GM18873 (cell line): ENCODE results near the gene AGAP3.
A peak's percentile ranks its signal among the peaks of the same experiment; 100 is the strongest.

Experiments used
- ATAC-seq: cut with Tn5 transposase; IDR thresholded peaks from one replicate; pipeline ENCODE4 v1.9.1; 2021; ENCODE audit warnings: mild to moderate bottlenecking, moderate library complexity, moderate number of reproducible peaks; ENCODE audit not compliant: unreplicated experiment, low FRiP score

Gene AGAP3

DNA sequence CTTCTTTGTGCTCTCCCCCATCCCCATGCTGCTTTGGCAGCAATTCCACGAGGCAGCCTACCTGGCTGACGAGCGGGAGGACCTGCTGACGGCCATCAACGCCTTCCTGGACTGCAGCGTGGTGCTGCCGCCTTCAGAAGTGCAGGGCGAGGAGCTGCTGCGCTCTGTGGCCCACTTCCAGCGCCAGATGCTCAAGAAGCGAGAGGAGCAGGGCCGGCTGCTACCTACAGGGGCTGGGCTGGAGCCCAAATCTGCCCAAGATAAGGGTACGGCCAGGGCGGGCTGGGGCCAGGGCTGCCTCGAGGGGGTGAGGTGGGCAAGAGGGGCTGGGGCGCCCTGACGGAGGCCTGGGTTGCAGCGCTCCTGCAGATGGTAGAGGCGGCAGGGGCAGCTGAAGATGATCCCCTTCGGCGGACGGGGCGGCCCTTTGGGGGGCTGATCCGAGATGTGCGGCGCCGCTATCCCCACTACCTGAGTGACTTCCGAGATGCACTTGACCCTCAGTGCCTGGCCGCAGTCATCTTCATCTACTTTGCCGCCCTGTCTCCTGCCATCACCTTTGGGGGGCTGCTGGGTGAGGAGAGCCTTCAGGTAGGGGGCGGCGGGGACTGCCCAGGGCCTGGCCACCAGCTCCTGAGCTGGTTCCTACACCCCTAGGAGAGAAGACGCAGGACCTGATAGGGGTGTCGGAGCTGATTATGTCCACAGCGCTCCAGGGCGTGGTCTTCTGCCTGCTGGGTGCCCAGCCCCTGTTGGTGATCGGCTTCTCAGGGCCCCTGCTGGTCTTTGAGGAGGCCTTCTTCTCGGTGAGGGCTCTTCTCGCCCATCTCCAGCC lies 15.0 kb upstream of the AGAP3 start:
- no peak for ATAC-seq

GRCh38 chr7:151073990-151074389 lies 12.3 kb upstream of the AGAP3 start:
- no peak for ATAC-seq

DNA sequence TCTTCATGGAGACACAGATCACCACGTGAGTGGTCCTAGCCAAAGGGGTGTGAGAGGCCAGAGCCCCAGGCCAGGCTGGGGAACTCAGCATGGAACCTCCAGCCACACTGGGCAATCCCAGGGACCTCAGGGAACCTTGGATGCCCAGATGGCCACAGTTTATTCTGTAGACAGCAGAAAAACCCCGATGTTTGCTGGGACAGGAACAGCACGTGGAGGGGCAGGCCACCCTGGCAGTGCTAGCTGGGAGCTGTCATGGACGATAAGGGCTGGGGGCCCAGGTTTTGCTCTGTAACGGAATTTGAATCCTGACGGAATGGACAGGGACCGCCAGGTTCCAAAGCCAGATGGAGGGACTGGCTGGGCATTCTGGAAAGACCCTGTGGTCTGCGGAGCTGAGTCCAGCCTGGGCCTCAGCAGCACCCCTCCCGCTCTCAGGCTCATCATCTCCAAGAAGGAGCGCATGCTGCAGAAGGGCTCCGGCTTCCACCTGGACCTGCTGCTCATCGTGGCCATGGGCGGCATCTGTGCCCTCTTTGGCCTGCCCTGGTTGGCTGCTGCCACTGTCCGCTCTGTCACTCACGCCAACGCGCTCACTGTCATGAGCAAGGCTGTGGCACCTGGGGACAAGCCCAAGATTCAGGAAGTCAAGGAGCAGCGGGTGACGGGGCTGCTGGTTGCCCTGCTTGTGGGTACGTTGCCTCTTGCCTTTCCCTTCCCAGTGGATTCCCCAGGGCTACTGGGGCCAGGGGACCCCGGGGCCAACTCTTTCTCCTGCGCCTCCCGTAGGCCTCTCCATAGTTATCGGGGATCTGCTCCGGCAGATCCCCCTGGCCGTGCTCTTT lies 11.2 kb upstream of the AGAP3 start:
- no peak for ATAC-seq

GRCh38 chr7:151075662-151075971 lies 10.7 kb upstream of the AGAP3 start:
- no peak for ATAC-seq

GRCh38 chr7:151075978-151076426 lies 10.3 kb upstream of the AGAP3 start:
- no peak for ATAC-seq

DNA sequence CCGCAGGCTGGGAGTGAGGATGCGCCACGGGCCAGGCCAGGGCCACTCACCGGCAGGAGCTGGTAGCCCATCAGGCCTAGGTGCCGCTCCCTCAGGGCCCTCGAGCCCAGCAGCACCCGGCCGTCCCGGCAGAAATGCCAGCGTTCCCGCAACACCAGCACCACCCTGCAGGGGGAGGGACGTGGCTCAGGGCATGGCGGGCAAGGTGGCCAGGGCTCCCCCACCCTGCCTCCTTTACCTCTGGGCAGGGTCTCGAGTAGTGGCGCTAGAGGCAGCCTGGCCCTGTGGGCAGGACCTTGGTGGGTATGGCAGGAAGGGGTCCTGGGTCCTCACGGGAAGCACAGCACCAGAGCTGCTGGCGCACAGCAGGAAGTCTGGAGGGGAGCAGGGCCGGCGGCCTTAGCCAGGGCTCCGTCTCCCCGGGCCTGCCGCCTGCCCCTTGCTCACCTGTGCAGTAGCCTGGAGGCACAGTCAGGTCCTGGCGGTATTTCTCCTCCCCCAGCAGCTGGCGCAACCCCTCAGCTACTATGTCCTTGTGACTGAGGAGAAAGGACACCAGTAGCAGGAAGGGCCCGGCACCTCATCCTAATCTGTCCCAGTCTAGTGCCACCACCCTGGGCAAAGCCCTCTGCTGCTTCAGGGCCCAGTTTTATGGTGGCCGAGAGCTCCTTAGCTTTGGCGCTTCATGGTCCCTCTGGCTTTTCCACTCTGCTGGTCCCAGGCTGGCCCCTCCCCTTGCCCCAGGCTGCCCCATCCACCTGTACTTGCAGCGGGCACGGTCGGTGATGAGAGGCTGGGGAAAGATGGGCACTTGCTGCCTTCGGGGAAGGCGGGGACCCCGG lies 9.2 kb upstream of the AGAP3 start:
- no peak for ATAC-seq

- ATAC-seq, result no peak
Measured at GRCh38 chr7:151077705-151078232, 8.5 kb upstream of the AGAP3 start.

DNA sequence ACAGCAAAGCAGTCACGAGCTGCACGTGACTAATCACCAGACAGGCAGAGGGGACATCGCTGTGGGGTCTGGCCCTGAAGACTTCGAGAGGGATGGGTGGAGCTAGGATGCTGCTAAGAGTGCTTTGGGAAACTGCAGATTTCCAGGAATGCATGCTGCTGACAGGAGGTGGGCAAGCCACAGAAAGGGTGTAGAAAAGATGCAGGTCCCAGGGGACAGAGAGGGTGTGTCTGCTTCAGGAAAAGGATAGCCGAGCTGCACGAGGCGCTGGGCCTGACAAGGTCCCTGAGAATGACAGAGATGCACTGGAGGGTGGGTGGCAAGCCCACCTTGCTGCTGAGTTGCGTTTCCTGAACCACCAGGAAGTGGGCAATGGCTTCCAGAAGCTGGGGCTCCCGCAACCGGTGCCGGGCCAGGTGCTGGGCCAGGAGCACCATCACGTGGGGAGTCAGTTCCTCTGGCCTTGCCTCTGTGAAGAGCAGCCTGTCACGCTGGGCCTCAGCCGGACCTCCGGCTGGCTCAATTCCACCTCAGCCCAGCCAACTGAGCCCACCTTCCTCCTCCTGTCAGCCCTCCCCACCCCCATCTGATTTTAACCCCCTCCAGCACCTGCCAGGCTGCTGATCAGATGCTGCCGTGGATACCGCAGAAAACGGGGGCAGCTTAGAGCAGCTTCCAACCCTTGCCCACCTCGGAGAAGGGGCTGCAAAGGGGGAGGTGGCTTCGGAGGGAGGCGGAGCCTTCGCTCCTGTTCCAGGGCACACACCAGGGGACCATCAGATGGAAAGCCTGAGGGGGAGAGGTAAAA lies 7.8 kb upstream of the AGAP3 start:
- ATAC-seq, result no peak

DNA sequence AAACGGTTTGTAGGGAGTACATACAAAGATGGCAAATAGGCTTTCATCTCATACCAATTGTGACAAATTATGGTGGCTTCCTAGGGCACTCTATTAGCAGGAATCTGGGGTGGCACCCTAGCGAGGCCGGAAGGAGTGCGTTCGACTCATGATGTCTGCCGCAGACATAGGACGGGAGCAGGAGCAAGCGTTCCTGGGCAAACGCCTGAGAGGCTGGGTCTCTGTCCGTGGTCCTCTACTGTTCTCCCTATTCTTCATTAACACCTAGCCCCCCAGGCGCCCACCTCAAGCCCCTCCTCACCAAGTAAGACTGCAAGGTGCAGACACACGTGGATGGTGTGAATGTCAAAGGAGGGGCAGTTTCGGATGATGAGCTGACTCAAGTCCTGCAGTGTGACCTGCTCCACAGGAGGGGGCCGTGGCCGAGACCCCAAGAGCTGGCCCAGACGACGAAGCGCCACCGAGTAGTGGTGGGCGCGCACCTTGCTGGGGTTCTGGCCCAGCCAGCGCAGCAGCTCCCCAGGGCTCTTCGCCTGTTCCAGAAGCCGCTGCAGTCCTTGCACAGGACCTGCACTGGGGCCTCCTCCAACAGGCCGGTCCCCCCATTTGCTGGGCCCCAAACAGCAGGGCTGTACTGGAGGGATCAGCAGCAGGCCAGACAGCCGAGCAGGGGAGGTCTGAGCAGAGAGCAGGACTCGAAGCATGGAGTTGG lies 6.9 kb upstream of the AGAP3 start:
- ATAC-seq, result no peak

- no peak for ATAC-seq
Measured at GRCh38 chr7:151080067-151080521, 6.2 kb upstream of the AGAP3 start.

DNA sequence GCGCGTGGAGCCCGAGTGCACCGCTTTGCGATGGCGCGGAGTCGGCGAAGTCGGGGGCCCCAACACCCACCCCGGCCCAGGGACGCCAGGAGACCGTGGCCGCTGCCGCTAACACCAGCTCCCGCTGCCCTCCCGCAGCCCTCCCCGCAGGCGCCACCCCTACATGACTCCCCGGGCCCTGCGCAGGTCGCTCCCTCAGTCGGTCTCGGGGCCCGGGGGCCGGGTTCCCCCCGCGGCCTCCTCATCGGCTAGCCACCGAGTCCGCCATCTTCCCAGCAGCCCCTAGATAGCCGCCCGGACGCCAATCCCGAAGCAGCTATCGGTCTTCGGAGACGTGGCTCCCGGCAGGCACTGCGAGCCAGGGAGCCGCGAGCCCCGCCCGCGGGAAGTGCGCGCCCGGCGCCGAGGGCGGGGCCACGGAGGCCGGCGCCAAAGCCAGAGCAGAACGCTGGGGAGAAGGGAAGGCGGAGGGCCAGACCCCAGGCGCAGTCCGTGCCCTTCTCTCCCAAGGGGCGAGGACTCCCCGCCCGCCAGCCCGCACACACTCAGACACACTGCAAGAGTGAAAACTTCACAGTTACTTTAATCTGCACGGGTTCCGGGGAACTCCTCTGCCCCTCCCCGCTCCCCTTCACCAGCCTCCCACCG lies 5.6 kb upstream of the AGAP3 start, which contains the start of gene FASTK:
TSS of gene FASTK (minus strand) at position 288 of the 648 bp plus-strand sequence. CDS start at position 245, 43 bp downstream.
- ATAC-seq, result peak; percentile 66

DNA sequence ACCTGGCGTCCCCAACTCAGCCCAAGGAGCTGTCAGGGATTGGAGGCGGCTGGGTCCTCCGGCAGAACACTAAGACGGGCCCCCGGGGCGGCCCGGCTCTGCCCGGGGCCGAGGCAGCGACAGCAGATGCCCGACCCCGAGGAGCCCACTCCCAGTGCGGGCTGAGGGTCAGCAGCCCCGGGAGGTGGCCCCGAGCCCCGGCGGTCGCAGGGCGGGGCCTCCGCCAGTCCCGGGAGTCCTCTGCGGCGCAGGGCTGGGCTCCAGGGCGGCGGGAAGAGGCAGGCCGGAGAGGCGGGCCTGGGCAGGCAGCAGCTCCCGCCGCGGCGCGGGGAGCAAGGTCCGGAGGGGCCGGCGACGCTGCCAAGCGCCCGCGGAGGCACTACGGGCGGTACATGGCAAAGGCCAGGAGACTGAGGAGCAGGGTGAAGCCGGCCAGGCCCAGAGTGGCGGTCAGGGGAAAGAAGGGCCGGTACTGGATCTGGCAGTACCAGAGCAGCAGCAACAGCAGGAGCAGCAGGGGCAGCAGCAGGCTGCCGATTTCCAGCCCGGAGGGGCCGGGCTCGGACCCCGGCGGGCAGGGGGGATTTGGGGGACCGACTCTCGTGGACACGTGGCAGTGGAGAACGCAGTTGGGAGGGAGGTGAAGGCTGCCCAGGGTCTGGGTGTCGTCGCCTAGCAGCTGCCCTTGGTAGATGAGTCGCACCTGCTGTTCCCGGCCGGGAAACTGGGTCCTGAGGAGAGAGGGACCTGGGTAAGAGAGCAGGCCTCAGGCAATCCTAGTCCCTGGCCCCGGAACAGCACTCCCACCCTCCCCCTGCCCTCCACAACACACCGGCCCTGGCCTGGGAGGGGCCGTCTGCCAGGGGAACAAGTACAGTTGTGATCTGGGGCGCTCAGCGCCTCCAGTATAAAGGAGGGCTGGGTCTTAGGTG lies 4.8 kb upstream of the AGAP3 start:
- ATAC-seq, result no peak

GRCh38 chr7:151082141-151083070 lies 3.9 kb upstream of the AGAP3 start:
- no peak for ATAC-seq

DNA sequence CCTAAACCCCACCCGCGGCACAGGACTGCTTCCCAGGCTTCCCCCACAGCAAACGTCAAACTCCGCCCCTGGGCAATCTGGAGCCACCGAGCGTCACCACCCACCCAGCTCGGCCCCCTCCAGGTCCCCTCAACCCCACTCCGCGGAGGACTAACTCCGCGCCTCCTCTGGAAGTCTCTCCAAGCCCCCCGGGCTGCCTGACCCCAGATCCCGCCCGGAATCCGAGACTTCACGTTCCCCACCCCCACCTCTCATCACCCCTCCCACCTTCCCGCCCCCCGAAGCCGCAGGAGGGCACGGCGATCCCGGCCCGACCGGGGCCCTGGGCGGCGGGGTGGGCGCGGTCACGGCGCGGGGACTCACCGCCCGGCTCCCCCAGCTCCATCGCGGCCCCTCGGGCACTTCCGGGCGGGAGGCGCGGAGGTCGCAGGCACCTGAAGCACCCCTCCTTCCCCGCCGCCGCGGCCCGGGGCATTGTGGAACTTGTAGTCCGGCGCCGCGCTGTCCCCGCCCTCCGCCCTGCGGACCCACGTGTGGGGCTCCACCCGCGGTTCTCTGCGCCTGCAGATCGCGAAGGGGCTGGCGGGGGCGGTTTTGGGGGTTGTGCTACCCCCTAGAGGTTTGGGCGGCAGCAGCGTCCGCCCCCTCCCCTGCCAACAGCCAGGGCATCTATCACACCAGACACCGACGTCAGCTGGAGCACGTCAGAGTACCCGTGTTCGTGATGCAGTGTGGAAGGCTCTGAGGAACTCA lies 3.0 kb upstream of the AGAP3 start, which contains the start of gene TMUB1:
TSS of gene TMUB1 (minus strand) at position 423 of the 753 bp plus-strand sequence. CDS start 930 bp downstream, outside the sequence.
- peak; percentile 37 for ATAC-seq

- no peak for ATAC-seq
Measured at GRCh38 chr7:151083824-151084160, 2.5 kb upstream of the AGAP3 start.

DNA sequence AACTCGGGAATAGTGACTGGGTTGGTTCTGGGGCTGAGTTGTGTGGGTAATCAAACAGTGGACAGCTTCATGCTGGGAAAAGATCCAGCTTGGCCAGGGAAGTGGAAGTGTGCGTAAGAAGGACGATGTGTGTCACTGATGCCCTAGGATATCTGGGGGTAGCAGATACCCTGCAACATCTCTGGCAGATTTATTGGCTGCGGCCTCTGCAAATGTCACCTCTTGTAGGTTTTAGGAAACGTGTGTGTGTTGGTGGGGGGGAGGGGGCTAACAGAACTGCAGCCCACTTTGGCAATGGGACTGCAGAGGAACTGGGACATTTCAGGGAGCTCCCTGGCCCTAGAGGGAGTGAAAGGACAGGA lies 965 bp upstream of the AGAP3 start:
- no peak for ATAC-seq
